NCI-H1105 treated with DMSO at 0.1 percent for 48 hours (cell line): Measurements from ENCODE around the gene CALR3.
A peak's percentile ranks its signal among the peaks of the same experiment; 100 is the strongest.
"Not testable (repeated sequence)": the region's sequence is repeated elsewhere in the genome, so short reads cannot be mapped to it uniquely, and the experiment has no call there.

Experiments used
- DNase-seq: peaks from one replicate; lab custom pipeline; 2025; lab: John Stamatoyannopoulos, UW

CALR3 gene

GRCh38 chr19:16495982-16496612 is at the start of gene CALR3, which contains the start of gene C19orf44:
Gene CALR3, minus strand, starts transcription at chr19:16496167. Its CDS starts 38 bp downstream, at chr19:16496129.
Gene C19orf44, plus strand, starts transcription at chr19:16496394. Its CDS starts 4,399 bp downstream, at chr19:16500793.
- DNase-seq: peak; percentile 99

GRCh38 chr19:16544473-16545231 is 48.7 kb upstream of the CALR3 start:
- no peak for DNase-seq

- not testable (repeated sequence) for DNase-seq
Measured at GRCh38 chr19:16543734-16544133, 47.8 kb upstream of the CALR3 start.

- no peak for DNase-seq
Measured at GRCh38 chr19:16542910-16543472, 47.0 kb upstream of the CALR3 start.

GRCh38 chr19:16542045-16542909 is 46.3 kb upstream of the CALR3 start, which contains the start of gene CHERP:
Gene CHERP, minus strand, starts transcription at chr19:16542437. Its CDS starts 59 bp downstream, at chr19:16542378.
- DNase-seq: peak; percentile 93

- DNase-seq: no peak
Measured at GRCh38 chr19:16541526-16542044, 45.6 kb upstream of the CALR3 start.

GRCh38 chr19:16540948-16541347 is 45.0 kb upstream of the CALR3 start:
- no peak for DNase-seq

GRCh38 chr19:16537111-16537510 is 41.1 kb upstream of the CALR3 start:
- DNase-seq: no peak

GRCh38 chr19:16536130-16536529 is 40.2 kb upstream of the CALR3 start:
- no peak for DNase-seq

GRCh38 chr19:16535381-16535780 is 39.4 kb upstream of the CALR3 start:
- no peak for DNase-seq

GRCh38 chr19:16532440-16533234 is 36.7 kb upstream of the CALR3 start:
- DNase-seq: no peak

- no peak for DNase-seq
Measured at GRCh38 chr19:16531380-16531669, 35.4 kb upstream of the CALR3 start.

- DNase-seq: no peak
Measured at GRCh38 chr19:16530540-16531379, 34.8 kb upstream of the CALR3 start.

- DNase-seq: no peak
Measured at GRCh38 chr19:16529466-16530144, 33.6 kb upstream of the CALR3 start.

GRCh38 chr19:16527971-16528521 is 32.1 kb upstream of the CALR3 start:
- no peak for DNase-seq

GRCh38 chr19:16527334-16527935 is 31.5 kb upstream of the CALR3 start:
- DNase-seq: no peak

- DNase-seq: no peak
Measured at GRCh38 chr19:16525751-16526481, 29.9 kb upstream of the CALR3 start.
